ENCODE measurements around the gene FUCA1.

DNA sequence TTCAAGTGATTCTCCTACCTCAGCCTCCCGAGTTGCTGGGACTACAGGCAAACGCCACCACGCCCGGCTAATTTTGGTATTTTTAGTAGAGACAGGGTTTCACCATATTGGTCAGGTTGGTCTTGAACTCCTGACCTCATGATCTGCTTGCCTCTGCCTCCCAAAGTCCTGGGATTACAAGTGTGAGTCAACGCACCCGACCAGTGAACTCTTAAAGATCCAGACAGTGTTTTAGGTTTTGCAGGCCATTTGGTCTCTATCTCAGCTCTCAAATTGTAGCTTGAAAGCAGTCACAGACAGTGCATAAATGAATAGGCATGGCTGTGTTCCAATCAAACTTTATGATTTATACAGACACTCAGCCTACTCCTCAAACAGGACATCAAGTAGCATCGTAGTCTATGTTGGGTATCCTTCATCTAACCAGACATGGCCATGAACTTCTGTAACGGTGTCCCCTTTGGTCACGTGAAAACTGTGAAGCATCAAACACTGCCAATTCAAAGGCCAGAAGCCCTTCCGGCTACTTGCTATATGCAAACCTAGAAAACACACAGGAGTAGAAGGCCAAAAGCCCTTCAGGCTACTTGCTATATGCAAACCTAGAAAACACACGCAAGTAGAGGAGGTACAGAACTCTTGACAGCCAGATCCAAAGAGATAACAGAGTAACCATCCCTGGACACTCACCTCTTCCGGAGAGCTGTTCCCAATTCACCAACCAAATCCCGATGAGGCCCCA, 3.1 kb downstream of the FUCA1 start:
- TF ChIP-seq, protein P1, sequence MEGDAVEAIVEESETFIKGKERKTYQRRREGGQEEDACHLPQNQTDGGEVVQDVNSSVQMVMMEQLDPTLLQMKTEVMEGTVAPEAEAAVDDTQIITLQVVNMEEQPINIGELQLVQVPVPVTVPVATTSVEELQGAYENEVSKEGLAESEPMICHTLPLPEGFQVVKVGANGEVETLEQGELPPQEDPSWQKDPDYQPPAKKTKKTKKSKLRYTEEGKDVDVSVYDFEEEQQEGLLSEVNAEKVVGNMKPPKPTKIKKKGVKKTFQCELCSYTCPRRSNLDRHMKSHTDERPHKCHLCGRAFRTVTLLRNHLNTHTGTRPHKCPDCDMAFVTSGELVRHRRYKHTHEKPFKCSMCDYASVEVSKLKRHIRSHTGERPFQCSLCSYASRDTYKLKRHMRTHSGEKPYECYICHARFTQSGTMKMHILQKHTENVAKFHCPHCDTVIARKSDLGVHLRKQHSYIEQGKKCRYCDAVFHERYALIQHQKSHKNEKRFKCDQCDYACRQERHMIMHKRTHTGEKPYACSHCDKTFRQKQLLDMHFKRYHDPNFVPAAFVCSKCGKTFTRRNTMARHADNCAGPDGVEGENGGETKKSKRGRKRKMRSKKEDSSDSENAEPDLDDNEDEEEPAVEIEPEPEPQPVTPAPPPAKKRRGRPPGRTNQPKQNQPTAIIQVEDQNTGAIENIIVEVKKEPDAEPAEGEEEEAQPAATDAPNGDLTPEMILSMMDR (conservative IDR thresholded peaks at IDR 0.05 in 1 of 2, IDR thresholded peaks at IDR 0.05 in 1 of 2; ENCODE audit: extremely low read depth in 1 of 2, insufficient read depth in 1 of 2, low read depth in 1 of 2, low read length in 2 of 2) = no peak
- TF ChIP-seq EZH2 (IDR thresholded peaks at IDR 0.05; ENCODE audit: borderline replicate concordance, low read length) = no peak
